Erythroblast (primary cell): ENCODE measurements around the gene MED27.
"Not testable (repeated sequence)": the region's sequence is repeated elsewhere in the genome, so short reads cannot be mapped to it uniquely, and the experiment has no call there.

Experiments
- GATA1 ChIP-seq: IDR thresholded peaks from 2 replicates; pipeline ENCODE4 v1.6.1; 2011; ENCODE audit warnings: low read depth, mild to moderate bottlenecking, control low read depth, low read length, moderate library complexity
- POLR2A ChIP-seq: IDR thresholded peaks from 2 replicates; pipeline ENCODE4 v1.6.1; 2011; ENCODE audit warnings: mild to moderate bottlenecking, low read length

- not testable (repeated sequence) for TF ChIP-seq POLR2A, GATA1
These were observed 21.4 kb downstream of the MED27 start for GRCh38 chr9:132058226-132058625.
